GM21576 (cell line): ENCODE measurements around the gene DLG1.

Source experiments
- ATAC-seq: cut with Tn5 transposase; IDR thresholded peaks from one replicate; pipeline ENCODE4 v1.9.1; 2021; ENCODE audit warnings: mild to moderate bottlenecking, moderate library complexity; ENCODE audit not compliant: unreplicated experiment

Gene DLG1

GRCh38 chr3:197253238-197253947 lies 45.0 kb downstream of the DLG1 start:
- no peak for ATAC-seq

- no peak for ATAC-seq
Measured at GRCh38 chr3:197249542-197249941, 48.9 kb downstream of the DLG1 start.

GRCh38 chr3:197248341-197248740 lies 50.1 kb downstream of the DLG1 start:
- ATAC-seq, result no peak

GRCh38 chr3:197244751-197245150 lies 53.7 kb downstream of the DLG1 start:
- ATAC-seq, result no peak

- ATAC-seq, result no peak
Measured at GRCh38 chr3:197242784-197243432, 55.5 kb downstream of the DLG1 start.

- ATAC-seq, result no peak
Measured at GRCh38 chr3:197241173-197241572, 57.2 kb downstream of the DLG1 start.

- no peak for ATAC-seq
Measured at GRCh38 chr3:197239857-197240256, 58.6 kb downstream of the DLG1 start.

GRCh38 chr3:197238842-197239241 lies 59.6 kb downstream of the DLG1 start:
- ATAC-seq, result peak; percentile 56

GRCh38 chr3:197237897-197238296 lies 60.5 kb downstream of the DLG1 start:
- no peak for ATAC-seq

- ATAC-seq, result no peak
Measured at GRCh38 chr3:197236362-197236761, 62.0 kb downstream of the DLG1 start.

GRCh38 chr3:197234947-197235914 lies 63.2 kb downstream of the DLG1 start:
- ATAC-seq, result no peak

- ATAC-seq, result no peak
Measured at GRCh38 chr3:197231321-197231720, 67.1 kb downstream of the DLG1 start.

- no peak for ATAC-seq
Measured at GRCh38 chr3:197229836-197230235, 68.6 kb downstream of the DLG1 start.

GRCh38 chr3:197229178-197229577 lies 69.2 kb downstream of the DLG1 start:
- no peak for ATAC-seq

GRCh38 chr3:197227780-197228574 lies 70.4 kb downstream of the DLG1 start:
- ATAC-seq, result no peak

- ATAC-seq, result no peak
Measured at GRCh38 chr3:197226179-197226578, 72.2 kb downstream of the DLG1 start.

GRCh38 chr3:197225579-197225978 lies 72.8 kb downstream of the DLG1 start:
- no peak for ATAC-seq

GRCh38 chr3:197224034-197224444 lies 74.4 kb downstream of the DLG1 start:
- no peak for ATAC-seq

GRCh38 chr3:197222937-197223370 lies 75.5 kb downstream of the DLG1 start:
- ATAC-seq, result no peak

GRCh38 chr3:197219619-197220018 lies 78.8 kb downstream of the DLG1 start:
- no peak for ATAC-seq

- no peak for ATAC-seq
Measured at GRCh38 chr3:197218210-197218609, 80.2 kb downstream of the DLG1 start.
